ENCODE measurements around the gene DYNC2I2. TPM values are rescaled to one million over a fixed set of nuclear protein-coding genes. Genes with fewer than 3 reads are reported as not detected.

Gene DYNC2I2
- total RNA-seq, 1 experiment from 2014 or later: 137 TPM

GRCh38 chr9:128685636-128686489 lies 29.2 kb upstream of the DYNC2I2 start:
- peak; percentile 30 for DNase-seq (ENCODE audit: low read depth)

- DNase-seq (ENCODE audit: low read depth): peak; percentile 89
Observed at GRCh38 chr9:128684325-128685199, 27.9 kb upstream of the DYNC2I2 start.

- no peak for DNase-seq (ENCODE audit: low read depth)
Observed at GRCh38 chr9:128684065-128684324, 27.3 kb upstream of the DYNC2I2 start.

GRCh38 chr9:128683340-128684064 lies 26.9 kb upstream of the DYNC2I2 start:
- peak; percentile 34 for DNase-seq (ENCODE audit: low read depth)

- no peak for DNase-seq (ENCODE audit: low read depth)
Observed at GRCh38 chr9:128677794-128678193, 21.1 kb upstream of the DYNC2I2 start.

- DNase-seq (ENCODE audit: low read depth): no peak
Observed at GRCh38 chr9:128675382-128675781, 18.7 kb upstream of the DYNC2I2 start.

GRCh38 chr9:128669786-128670185 lies 13.1 kb upstream of the DYNC2I2 start:
- no peak for DNase-seq (ENCODE audit: low read depth)

GRCh38 chr9:128666481-128666941 lies 9.9 kb upstream of the DYNC2I2 start:
- peak; percentile 85 for DNase-seq (ENCODE audit: low read depth)

GRCh38 chr9:128657796-128658195 lies 1.1 kb upstream of the DYNC2I2 start:
- no peak for DNase-seq (ENCODE audit: low read depth)

- DNase-seq (ENCODE audit: low read depth): no peak
Observed at GRCh38 chr9:128657344-128657704, 677 bp upstream of the DYNC2I2 start.

- no peak for DNase-seq (ENCODE audit: low read depth)
Observed at GRCh38 chr9:128654481-128654880, 2.2 kb downstream of the DYNC2I2 start.

- DNase-seq (ENCODE audit: low read depth): no peak
Observed at GRCh38 chr9:128653908-128654307, 2.7 kb downstream of the DYNC2I2 start.

- no peak for DNase-seq (ENCODE audit: low read depth)
Observed at GRCh38 chr9:128651798-128652197, 4.8 kb downstream of the DYNC2I2 start.

GRCh38 chr9:128648206-128648605 lies 8.4 kb downstream of the DYNC2I2 start:
- DNase-seq (ENCODE audit: low read depth): peak; percentile 47

GRCh38 chr9:128643519-128644300 lies 12.9 kb downstream of the DYNC2I2 start:
- DNase-seq (ENCODE audit: low read depth): peak; percentile 57

- no peak for DNase-seq (ENCODE audit: low read depth)
Observed at GRCh38 chr9:128642675-128643245, 13.9 kb downstream of the DYNC2I2 start.

GRCh38 chr9:128640603-128641002 lies 16.0 kb downstream of the DYNC2I2 start:
- DNase-seq (ENCODE audit: low read depth): no peak

- no peak for DNase-seq (ENCODE audit: low read depth)
Observed at GRCh38 chr9:128638580-128638979, 18.1 kb downstream of the DYNC2I2 start.

- DNase-seq (ENCODE audit: low read depth): peak; percentile 47
Observed at GRCh38 chr9:128637656-128638055, 19.0 kb downstream of the DYNC2I2 start.

GRCh38 chr9:128636556-128637530 lies 19.8 kb downstream of the DYNC2I2 start:
- DNase-seq (ENCODE audit: low read depth): peak; percentile 40

Data from M059J (cell line).